T-helper 9 cell (primary cell): ENCODE results near the gene CNNM3.
"Not testable (repeated sequence)": the region's sequence is repeated elsewhere in the genome, so short reads cannot be mapped to it uniquely, and the experiment has no call there.

Experiments
- DNase-seq: peaks from one replicate; pipeline ENCODE4 v3.0.0-alpha.2; 2020
- total RNA-seq, 2 donors: gene quantifications; one replicate each; lab custom pipeline; 2026; lab: John Stamatoyannopoulos, UW

Gene CNNM3
- 50.4 to 61.9 reads per million in 2 donors for total RNA-seq

GRCh38 chr2:96816127-96816835, at the start of gene CNNM3:
Gene CNNM3 (plus strand): TSS chr2:96816268. CDS start chr2:96816278, 10 bp downstream.
- peak; percentile 93 for DNase-seq

GRCh38 chr2:96767135-96767871, 48.8 kb upstream of the CNNM3 start:
- no peak for DNase-seq

- DNase-seq = no peak
Observed at GRCh38 chr2:96768083-96768561, 47.9 kb upstream of the CNNM3 start.

- no peak for DNase-seq
Observed at GRCh38 chr2:96769814-96770213, 46.3 kb upstream of the CNNM3 start.

- no peak for DNase-seq
Observed at GRCh38 chr2:96770442-96771202, 45.4 kb upstream of the CNNM3 start.

DNA sequence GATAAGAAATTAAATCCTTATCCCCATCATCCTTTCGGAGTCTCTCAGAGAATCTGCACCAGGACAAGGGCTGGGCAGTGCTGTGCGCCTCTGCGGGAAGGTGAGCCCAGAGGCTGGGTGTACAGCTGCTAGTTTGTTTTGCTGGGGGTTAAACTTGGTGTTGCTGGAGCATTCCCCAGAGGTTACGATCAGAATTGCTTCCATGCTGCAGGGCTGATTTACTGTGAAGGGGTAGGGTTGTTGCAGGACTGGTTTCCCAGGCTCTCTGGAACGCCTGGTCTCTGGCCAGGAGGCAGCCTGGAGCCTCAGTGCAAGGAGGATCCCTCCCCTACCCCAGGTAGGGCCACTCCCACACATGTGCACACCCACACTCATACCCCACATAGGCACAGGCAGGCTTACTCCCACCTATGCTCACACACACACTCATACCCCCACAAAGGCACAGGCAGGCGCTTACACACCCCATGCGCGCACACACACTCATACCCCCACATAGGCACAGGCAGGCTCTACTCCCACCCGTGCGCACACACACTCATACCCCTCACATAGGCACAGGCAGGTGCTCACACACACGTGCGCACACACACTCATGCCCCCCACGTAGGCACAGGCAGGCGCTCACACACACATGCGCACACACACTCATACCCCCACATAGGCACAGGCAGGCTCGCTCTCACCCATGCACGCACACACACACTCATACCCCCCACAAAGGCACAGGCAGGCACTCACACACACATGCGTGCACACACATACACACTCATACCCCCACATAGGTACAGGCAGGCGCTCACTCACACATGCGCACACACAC, 44.1 kb upstream of the CNNM3 start:
- no peak for DNase-seq

GRCh38 chr2:96772903-96773671, 43.0 kb upstream of the CNNM3 start:
- no peak for DNase-seq

- peak; percentile 35 for DNase-seq
Observed at GRCh38 chr2:96773922-96774321, 42.1 kb upstream of the CNNM3 start.

DNA sequence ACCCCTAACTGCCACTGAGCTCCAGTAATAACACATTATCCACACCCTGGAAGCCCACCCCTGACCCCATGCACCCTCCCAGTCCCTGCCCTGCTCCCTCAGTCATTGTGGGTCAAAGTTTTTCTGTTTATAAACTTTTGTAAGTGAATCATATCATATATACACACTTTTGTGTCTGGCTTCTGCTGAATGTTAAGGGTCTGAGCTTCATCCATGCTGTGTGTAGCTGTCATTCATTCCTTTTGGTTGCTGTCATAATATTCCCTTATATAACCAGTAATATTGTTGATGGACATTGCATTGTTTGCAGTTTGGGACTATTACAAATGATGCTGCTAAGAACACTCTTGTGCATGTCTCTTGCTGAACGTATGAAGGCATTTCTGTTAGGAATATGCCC, 40.9 kb upstream of the CNNM3 start:
- no peak for DNase-seq

DNA sequence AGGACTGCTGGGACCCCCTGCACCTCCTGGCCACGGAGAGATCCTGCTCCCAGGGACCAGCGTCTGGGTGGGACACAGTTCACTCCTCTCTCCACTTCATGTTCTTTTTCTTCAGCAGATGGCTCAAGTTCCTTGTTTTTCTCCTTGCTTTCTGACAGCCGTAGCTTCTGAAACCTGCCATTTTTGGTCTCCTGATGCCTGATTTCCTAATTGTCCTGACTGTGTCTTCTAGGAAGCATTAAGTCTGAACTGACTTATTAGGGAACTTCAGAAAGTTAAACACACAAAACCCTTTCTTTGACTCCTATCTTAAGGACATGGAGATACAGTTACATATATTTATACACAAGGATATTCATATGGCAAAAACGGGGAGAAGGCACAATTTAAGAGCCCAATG, 32.7 kb upstream of the CNNM3 start:
- no peak for DNase-seq

DNA sequence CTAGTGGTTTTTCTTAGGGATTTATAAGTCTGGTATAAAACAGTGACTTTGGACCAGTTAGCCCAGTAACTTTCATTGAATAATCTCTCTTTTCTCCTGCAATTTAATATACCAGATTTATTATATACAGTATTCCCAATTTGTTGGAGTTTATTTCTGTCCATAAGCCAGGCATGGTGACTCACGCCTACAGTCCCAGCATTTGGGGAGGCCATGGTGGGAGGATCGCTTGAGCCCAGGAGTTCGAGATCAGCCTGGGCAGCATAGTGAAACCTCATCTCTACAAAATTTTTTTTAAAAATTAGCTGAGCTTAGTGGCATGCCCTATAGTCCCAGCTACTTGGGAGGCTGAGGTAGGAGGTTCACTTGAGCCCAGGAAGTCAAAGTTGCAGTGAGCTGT, 28.7 kb upstream of the CNNM3 start:
- DNase-seq = no peak

- no peak for DNase-seq
Observed at GRCh38 chr2:96788442-96789244, 27.4 kb upstream of the CNNM3 start.

- no peak for DNase-seq
Observed at GRCh38 chr2:96789245-96789617, 26.8 kb upstream of the CNNM3 start.

DNA sequence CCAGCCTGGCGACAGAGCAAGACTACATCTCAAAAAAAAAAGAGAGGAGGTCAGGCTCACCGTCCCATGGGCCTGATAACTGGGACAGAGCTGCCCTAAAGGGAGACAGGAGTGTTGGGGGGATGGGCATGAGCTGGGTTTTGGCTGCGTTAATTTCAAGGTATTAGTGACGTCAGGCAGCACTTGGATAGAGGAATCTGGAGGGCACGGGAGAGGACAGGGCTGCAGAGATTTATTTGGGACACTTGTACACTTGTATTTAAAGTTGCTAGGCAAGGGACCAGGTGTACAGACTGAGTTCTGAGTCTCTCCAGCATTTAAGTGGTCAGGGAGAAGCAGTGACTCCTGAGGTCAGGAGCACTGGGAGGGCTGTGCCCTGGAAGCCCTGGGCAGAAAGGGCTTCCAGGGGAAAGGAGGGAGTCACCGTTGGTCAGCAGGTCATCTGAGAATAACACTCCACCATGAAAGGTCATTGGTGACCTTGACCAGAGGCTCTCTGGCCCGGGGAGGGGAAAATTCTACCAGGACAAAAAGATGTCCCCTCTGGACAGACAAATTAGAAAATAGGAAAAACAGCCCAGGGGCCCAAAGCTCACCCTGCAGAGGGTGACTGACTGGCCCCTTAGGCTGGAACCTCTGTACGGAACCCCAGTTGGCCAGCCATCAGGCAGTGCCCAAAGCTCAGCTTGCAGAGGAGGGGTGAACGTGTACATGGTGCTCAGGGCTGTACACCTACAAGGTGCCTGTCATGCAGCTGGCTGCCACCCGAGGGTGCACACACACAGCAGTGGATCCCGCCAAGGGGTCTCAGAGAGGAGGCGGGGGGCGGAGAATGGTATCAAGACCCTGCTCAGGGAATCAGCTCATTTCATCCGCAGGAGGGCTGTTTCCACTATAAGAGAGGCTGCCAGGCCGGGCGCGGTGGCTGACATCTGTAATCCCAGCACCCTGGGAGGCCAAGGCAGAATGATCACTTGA, 23.0 kb upstream of the CNNM3 start:
- no peak for DNase-seq

DNA sequence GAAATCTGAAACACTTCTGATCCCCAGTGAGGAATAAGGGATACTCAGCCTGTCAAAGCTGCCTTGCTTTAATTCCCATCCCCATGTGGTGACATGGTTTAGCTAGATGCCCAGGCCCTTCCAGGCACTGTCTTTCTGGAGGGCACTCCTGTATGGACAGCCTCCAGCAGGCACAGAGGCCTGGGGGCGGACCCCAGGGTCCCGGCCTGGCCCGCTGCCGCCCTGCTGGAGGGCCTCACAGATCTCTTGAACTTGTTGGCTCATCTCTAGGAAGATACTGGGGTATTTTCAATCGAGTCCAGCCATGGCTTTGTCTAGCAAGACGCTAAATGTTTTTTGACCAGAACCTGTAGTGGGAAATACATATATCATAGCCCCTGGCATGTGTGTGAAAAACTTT, 21.0 kb upstream of the CNNM3 start:
- no peak for DNase-seq

- DNase-seq = not testable (repeated sequence)
Observed at GRCh38 chr2:96796497-96796896, 19.6 kb upstream of the CNNM3 start.

DNA sequence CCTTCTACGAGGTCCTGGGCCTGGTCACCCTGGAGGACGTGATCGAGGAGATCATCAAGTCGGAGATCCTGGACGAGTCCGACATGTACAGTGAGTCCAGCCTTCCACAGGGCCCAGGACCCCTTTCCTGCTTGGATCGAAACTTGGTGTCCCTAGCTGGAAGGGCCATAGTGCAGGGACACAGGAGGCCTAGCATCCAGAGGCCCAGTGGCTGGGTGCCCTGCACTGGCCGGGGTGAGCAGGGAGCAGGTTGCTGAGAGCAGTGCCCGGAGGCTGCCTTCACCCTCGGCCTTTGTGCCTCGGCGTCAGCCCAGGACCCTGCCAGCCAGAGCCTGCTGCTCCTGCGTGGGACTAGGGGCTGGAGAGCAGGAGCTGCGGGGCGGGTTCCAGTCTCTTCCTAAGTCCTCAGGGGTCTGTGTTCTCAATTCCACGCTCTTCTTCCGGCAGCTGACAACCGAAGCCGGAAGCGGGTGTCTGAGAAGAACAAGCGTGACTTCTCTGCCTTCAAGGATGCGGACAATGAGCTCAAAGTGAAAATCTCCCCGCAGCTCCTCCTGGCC, 18.9 kb upstream of the CNNM3 start:
- DNase-seq = no peak

- DNase-seq = no peak
Observed at GRCh38 chr2:96798733-96799622, 17.1 kb upstream of the CNNM3 start.
